ENCODE data around the gene REL.
"Not testable (repeated sequence)": the region's sequence is repeated elsewhere in the genome, so short reads cannot be mapped to it uniquely, and the experiment has no call there.

GRCh38 chr2:60889581-60890392 lies 8.4 kb downstream of the REL start:
- not testable (repeated sequence) for TF ChIP-seq POLR2A (IDR thresholded peaks at IDR 0.05; ENCODE audit: low read depth, low read length); POLR2AphosphoS5 (IDR thresholded peaks at IDR 0.05; ENCODE audit: low read depth, low read length); TAF1 (IDR thresholded peaks at IDR 0.05; ENCODE audit: borderline replicate concordance, low read depth, low read length)
